Heart right ventricle (tissue), 16 donors: ENCODE measurements around the gene CYB5RL. TPM values are rescaled to one million over a fixed set of nuclear protein-coding genes. Genes with fewer than 3 reads are reported as not detected.
A peak's percentile ranks its signal among the peaks of the same experiment; 100 is the strongest.

ENCODE experiments used
- ATAC-seq, 8 donors: fragments of 200-7000 bp; cut with Tn5 transposase; one replicate each; pipeline ENCODE4 v1.9.1; 2020; ENCODE audit warnings: mild to moderate bottlenecking in 8 of 8, moderate library complexity in 8 of 8, moderate number of reproducible peaks in 1 of 8
- DNase-seq, 2 donors: peaks; one replicate each; pipeline ENCODE4 v3.0.0-alpha.2; 2020
- H3K27ac ChIP-seq, 10 donors: fragments of 200-600 bp; sonication (generic) in 2 of 10; one replicate each; pipeline versions ENCODE4 v1.5.0 to v1.8.0; 2020 to 2022; ENCODE audit warnings: mild to moderate bottlenecking in 3 of 10
- H3K27me3 ChIP-seq, 7 donors: fragments of 200-600 bp; one replicate each; pipeline ENCODE4 v1.8.0; 2021 to 2022; ENCODE audit warnings: mild to moderate bottlenecking in 2 of 7
- H3K36me3 ChIP-seq, 9 donors: fragments of 200-600 bp; sonication (generic) in 1 of 9; one replicate each; pipeline versions ENCODE4 v1.5.0 to v1.8.0; 2020 to 2022; ENCODE audit warnings: mild to moderate bottlenecking in 2 of 9
- H3K4me1 ChIP-seq, 9 donors: fragments of 200-600 bp; sonication (generic) in 1 of 9; one replicate each; pipeline versions ENCODE4 v1.5.0 to v1.8.0; 2020 to 2022; ENCODE audit warnings: mild to moderate bottlenecking in 4 of 9
- H3K4me3 ChIP-seq, 10 donors: fragments of 200-600 bp; sonication (generic) in 2 of 10; one replicate each; pipeline versions ENCODE4 v1.5.0 to v1.8.0; 2020 to 2022; ENCODE audit warnings: mild to moderate bottlenecking in 7 of 10, moderate library complexity in 2 of 10
- H3K9me3 ChIP-seq, 11 donors: fragments of 200-600 bp in 10 of 11; sonication (generic) in 2 of 11; one replicate each; pipeline versions ENCODE4 v1.5.0 to v1.8.0; 2013 to 2022; ENCODE audit warnings: mild to moderate bottlenecking in 2 of 11, control low read depth in 1 of 11, moderate library complexity in 1 of 11
- WGBS, 2 donors: extraction: QIAGEN DNeasy Blood & Tissue Kit; methylation state at CpG; one replicate each; pipeline ENCODE4 v1.1.7; 2013; ENCODE audit warnings: inconsistent platforms in 1 of 2; 5-methylcytosine and 5-hydroxymethylcytosine counted together
- intact Hi-C, 10 donors: fragments of 100-400 bp; cut with DNase I; formaldehyde crosslinking; loops; one replicate each; pipeline versions ENCODE4 v1.11.1 to v1.14.2; 2022
- polyA plus RNA-seq, 2 donors: library from polyadenylated mRNA; stranded (reverse); fragments of 200-250 nt; gene quantifications; one replicate each; pipeline ENCODE4 v1.2.3, GENCODE V29; 2013
- total RNA-seq, 10 donors: library from RNA; stranded (reverse); fragmentation: NEBNext Ultra II Directional in 3 of 10; extraction: Animal tissue kit (Norgen Biotek cat#: 25700) in 3 of 10; gene quantifications; one replicate each; pipeline versions ENCODE4 v1.2.1 to v1.2.4, GENCODE V29; 2021 to 2023
- TF ChIP-seq, protein P1 (sequence below), 9 donors: fragments of 200-600 bp; sonication (generic) in 2 of 9; IDR thresholded peaks; one replicate each; pipeline versions ENCODE4 v1.5.0 to v1.8.0; 2021 to 2022; ENCODE audit warnings: antibody characterized with exemption in 9 of 9, mild to moderate bottlenecking in 5 of 9, moderate library complexity in 1 of 9
- donor health status: Arrhythmogenic right ventricular cardiomyopathy.
- donor health status: ischemic (EF 13 %, LVEDD 7.1; RV severe dilation, severe dysfunction).
- donor health status: healthy with polysubstance abuse.
- donor health status: DM: no; HTN: yes; CAD: no.
- donor health status: DM: no; HTN: no; CAD: no.
- donor health status: ischemic (EF 25% LVEDD 6.9; RV normal size, moderate dysfunction).
- donor health status: ischemic (EF 25% LVEDD 5.7; RV mildly dilated, moderate dysfunction).
- donor health status: healthy.
- donor health status: DM: yes; HTN: yes; CAD: no.
- donor health status: Ischemic cardiomyopathy.
- donor health status: ischemic (EF 35%, LVEDD 5.7; RV mildly dilated, moderate dysfunction).
- donor health status: nonischemic (EF 11% LVEDD 7.7; RV severe dilation, severe dysfunction).
- donor health status: DM: yes; HTN: yes; CAD: no.
- donor health status: PGD.
- donor health status: ischemic (EF 29% LVEDD 5.4; RV normal size, mild dysfunction).
- donor health status: nonischemic (EF 23%, LVEDD 6.1; RV moderate dilation, normal function).

CYB5RL gene
- total and polyA plus RNA-seq, 12 donors: 0.99 to 8.3 (median 5.4) TPM

GRCh38 chr1:54220004-54220811 lies 20.4 kb upstream of the CYB5RL start:
- Histone ChIP-seq H3K36me3 (peaks cover 0 to 57% (median 36%) of the 10 kb centered on the region in 9 donors), H3K27ac (peak overlapping the region in 9 of 10 donors; percentile 9 to 71 (median 59)), H3K4me1 (peaks cover 6 to 39% (median 28%) of the 10 kb centered on the region in 9 donors), H3K9me3 (no peaks in the 10 kb centered on the region), H3K27me3 (no peaks in the 10 kb centered on the region), H3K4me3 (peak overlapping the region in 5 of 10 donors; percentile 13 to 25 (median 21))
- peak; percentile 68 to 69 for DNase-seq
- TF ChIP-seq, protein P1, sequence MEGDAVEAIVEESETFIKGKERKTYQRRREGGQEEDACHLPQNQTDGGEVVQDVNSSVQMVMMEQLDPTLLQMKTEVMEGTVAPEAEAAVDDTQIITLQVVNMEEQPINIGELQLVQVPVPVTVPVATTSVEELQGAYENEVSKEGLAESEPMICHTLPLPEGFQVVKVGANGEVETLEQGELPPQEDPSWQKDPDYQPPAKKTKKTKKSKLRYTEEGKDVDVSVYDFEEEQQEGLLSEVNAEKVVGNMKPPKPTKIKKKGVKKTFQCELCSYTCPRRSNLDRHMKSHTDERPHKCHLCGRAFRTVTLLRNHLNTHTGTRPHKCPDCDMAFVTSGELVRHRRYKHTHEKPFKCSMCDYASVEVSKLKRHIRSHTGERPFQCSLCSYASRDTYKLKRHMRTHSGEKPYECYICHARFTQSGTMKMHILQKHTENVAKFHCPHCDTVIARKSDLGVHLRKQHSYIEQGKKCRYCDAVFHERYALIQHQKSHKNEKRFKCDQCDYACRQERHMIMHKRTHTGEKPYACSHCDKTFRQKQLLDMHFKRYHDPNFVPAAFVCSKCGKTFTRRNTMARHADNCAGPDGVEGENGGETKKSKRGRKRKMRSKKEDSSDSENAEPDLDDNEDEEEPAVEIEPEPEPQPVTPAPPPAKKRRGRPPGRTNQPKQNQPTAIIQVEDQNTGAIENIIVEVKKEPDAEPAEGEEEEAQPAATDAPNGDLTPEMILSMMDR (IDR thresholded peaks at IDR 0.05): no peak
- ATAC-seq: peak; percentile 62 to 84 (median 77)
- intact Hi-C loops: loop anchor here in 1 of 10 donors (5.0 kb wide), 1 partner anchor 142 kb away; no protein-coding TSS in a partner anchor
- 31 to 42% methylated on average over 18 of the region's 18 CpGs for WGBS, 2 donors

DNA sequence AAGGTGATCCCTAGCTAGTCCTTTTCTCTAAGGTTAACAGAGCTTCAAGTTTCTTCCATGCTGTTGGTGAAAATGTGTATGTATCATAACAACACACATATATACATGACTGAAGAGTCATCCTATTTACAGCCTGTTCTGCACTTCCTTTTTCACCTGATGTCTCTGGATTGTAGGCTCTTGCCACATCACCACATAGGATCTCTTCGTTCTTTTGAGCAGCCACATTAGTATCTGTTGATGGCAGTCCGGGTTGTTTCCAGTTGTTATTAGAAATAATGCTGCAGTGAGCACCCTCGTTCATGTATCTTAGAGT lies 19.8 kb upstream of the CYB5RL start:
- Histone ChIP-seq H3K4me1 (peaks cover 6 to 39% (median 28%) of the 10 kb centered on the region in 9 donors), H3K27ac (peak overlapping the region in 9 of 10 donors; percentile 9 to 71 (median 59)), H3K4me3 (peak overlapping the region in 1 of 10 donors; percentile 18), H3K36me3 (peaks cover 0 to 59% (median 41%) of the 10 kb centered on the region in 9 donors), H3K27me3 (no peaks in the 10 kb centered on the region), H3K9me3 (no peaks in the 10 kb centered on the region)
- 52 to 54% methylated on average over 3 of the region's 3 CpGs for WGBS, 2 donors
- TF ChIP-seq, protein P1 (IDR thresholded peaks at IDR 0.05): no peak
- ATAC-seq (no peak), DNase-seq (no peak)
- intact Hi-C loops: loop anchor here in 2 of 10 donors (5.0 to 10.0 kb wide), 4 partner anchors 53 to 265 kb away; partner anchors contain the start of gene SSBP3 (in 1 of the 2)

- ATAC-seq (peak in 4 of 8 donors; percentile 9 to 23 (median 16)), DNase-seq (no peak)
- Histone ChIP-seq H3K9me3 (no peaks in the 10 kb centered on the region), H3K36me3 (peaks cover 0 to 59% (median 46%) of the 10 kb centered on the region in 9 donors), H3K4me1 (peaks cover 6 to 39% (median 28%) of the 10 kb centered on the region in 9 donors), H3K27ac (peak overlapping the region in 9 of 10 donors; percentile 9 to 71 (median 59)), H3K4me3 (no peak overlapping the region), H3K27me3 (no peaks in the 10 kb centered on the region)
- WGBS, 2 donors: 63 to 72% methylated on average over 11 of the region's 11 CpGs
- TF ChIP-seq, protein P1 (IDR thresholded peaks at IDR 0.05): peak in 2 of 9 donors; percentile 19 to 26
- intact Hi-C loops: loop anchor here in 2 of 10 donors (5.0 to 10.0 kb wide), 3 partner anchors 53 to 266 kb away; partner anchors contain the start of gene SSBP3 (in 1 of the 2)
Observed at GRCh38 chr1:54218883-54219687, 19.3 kb upstream of the CYB5RL start.

DNA sequence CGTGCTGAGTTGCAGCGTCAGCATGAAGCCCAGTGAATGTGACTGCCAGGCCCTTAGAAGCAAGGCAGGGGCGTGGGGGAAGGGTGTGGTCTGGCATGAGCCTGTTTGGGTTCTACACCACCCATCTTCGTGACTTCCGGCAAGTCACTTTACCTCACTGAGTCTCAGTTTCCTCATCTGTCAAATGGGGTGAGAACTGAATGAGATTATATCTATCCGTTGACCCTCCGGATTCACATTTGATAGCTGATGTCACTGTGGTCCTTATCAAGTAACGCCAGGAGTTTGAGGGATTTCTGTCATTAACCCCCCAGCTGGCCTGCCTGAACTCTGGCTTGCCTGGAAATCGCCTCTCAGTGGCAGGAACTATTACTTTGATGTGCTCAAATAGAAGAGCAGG lies 15.7 kb upstream of the CYB5RL start:
- no peaks in the 10 kb centered on the region for H3K27me3 ChIP-seq
- H3K36me3 ChIP-seq: peaks cover 7 to 86% (median 78%) of the 10 kb centered on the region in 9 donors
- intact Hi-C loops: loop anchor here in 2 of 10 donors (5.0 to 10.0 kb wide), 3 partner anchors 57 to 269 kb away; partner anchors contain the start of gene SSBP3 (in 1 of the 2)
- no peak overlapping the region for H3K27ac ChIP-seq
- TF ChIP-seq, protein P1 (IDR thresholded peaks at IDR 0.05): no peak
- no peak overlapping the region for H3K4me3 ChIP-seq
- H3K9me3 ChIP-seq: no peaks in the 10 kb centered on the region
- WGBS, 2 donors: 92 to 97% methylated on average over 9 of the region's 9 CpGs
- DNase-seq: no peak
- ATAC-seq: no peak
- peaks cover 6 to 21% (median 19%) of the 10 kb centered on the region in 9 donors for H3K4me1 ChIP-seq
